ENCODE data around the gene TAL2.

DNA sequence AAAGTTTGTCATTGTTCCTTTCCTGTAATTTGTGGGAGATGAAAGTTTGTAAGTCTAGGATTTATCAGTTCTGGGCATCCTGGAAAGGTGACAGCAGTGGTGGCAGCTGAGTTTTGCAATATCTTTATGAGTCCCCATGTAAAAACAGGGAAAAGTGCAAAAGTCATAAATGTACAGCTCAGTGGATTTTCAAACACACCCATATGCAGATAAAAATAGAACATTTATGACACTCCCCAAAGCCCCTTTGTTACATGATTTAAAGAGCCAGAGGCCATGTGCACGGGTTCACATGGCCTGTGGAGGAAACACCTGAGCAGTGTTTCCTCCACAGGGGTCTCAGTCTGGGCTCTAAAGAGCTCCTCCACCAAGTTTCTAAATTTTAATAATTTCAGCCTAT is 38.4 kb downstream of the TAL2 start:
- TF ChIP-seq REST (IDR thresholded peaks at IDR 0.05; ENCODE audit: insufficient read depth in 1 of 2, low read depth in 2 of 2, low read length in 2 of 2) (no peak), SIN3A (IDR thresholded peaks at IDR 0.05; ENCODE audit: borderline replicate concordance, insufficient read depth, low read length) (no peak), TAF1 (IDR thresholded peaks at IDR 0.05; ENCODE audit: borderline replicate concordance, insufficient read depth, low read length) (no peak), POLR2AphosphoS5 (IDR thresholded peaks at IDR 0.05; ENCODE audit: low read depth, low read length) (no peak)

Data from PFSK-1 (cell line).